CD14-positive monocyte (primary cell): Measurements from ENCODE around the gene ZNRF1. TPM values are rescaled to one million over a fixed set of nuclear protein-coding genes. Genes with fewer than 3 reads are reported as not detected.

ENCODE experiments used
- DNase-seq, 3 donors: peaks; one replicate each; pipeline ENCODE4 v3.0.0-alpha.2; 2011 to 2022
- H2AFZ ChIP-seq: 2 replicates; pipeline ENCODE4 v1.6.0; 2012; ENCODE audit warnings: mild to moderate bottlenecking, low read depth, low read length, inconsistent platforms; ENCODE audit not compliant: insufficient read depth, poor library complexity, severe bottlenecking
- H3K27ac ChIP-seq, 2 donors: 1 replicate in 1 of 2; 2 replicates in 1 of 2; pipeline ENCODE4 v1.5.1; 2012 to 2013; ENCODE audit warnings: low read length in 2 of 2, control low read depth in 1 of 2, inconsistent platforms in 1 of 2, low read depth in 1 of 2, mild to moderate bottlenecking in 1 of 2
- H3K27me3 ChIP-seq, 2 donors: one replicate each; pipeline versions ENCODE4 v1.6.0 to v1.6.1; 2011 to 2013; ENCODE audit warnings: low read length in 2 of 2; ENCODE audit not compliant: control insufficient read depth in 2 of 2, insufficient read depth in 2 of 2
- H3K36me3 ChIP-seq, 2 donors: replicated peaks in 1 of 2; 1 replicate in 1 of 2; 2 replicates in 1 of 2; pipeline versions ENCODE4 v1.5.1 to v1.6.1; 2012 to 2013; ENCODE audit warnings: low read length in 2 of 2, control low read depth in 1 of 2, inconsistent platforms in 1 of 2, mild to moderate bottlenecking in 1 of 2; ENCODE audit not compliant: insufficient read depth in 2 of 2, control insufficient read depth in 1 of 2
- H3K4me1 ChIP-seq, 2 donors: 1 replicate in 1 of 2; 2 replicates in 1 of 2; pipeline versions ENCODE4 v1.5.1 to v1.6.1; 2012 to 2013; ENCODE audit warnings: low read length in 2 of 2, control low read depth in 1 of 2, inconsistent platforms in 1 of 2, mild to moderate bottlenecking in 1 of 2, moderate library complexity in 1 of 2; ENCODE audit not compliant: insufficient read depth in 2 of 2, control insufficient read depth in 1 of 2
- H3K4me2 ChIP-seq: replicated peaks from 2 replicates; pipeline ENCODE3; 2012; ENCODE audit warnings: low read length, moderate library complexity, mild to moderate bottlenecking; ENCODE audit not compliant: poor library complexity, severe bottlenecking; ENCODE audit errors: extremely low read depth
- H3K4me3 ChIP-seq, 3 experiments: fragments of 200-600 bp in 1 of 3; sonication (generic) in 1 of 3; replicated peaks in 1 of 3; 1 replicate in 2 of 3; 2 replicates in 1 of 3; pipeline ENCODE4 v1.5.1; 2011 to 2013; ENCODE audit warnings: low read length in 3 of 3, mild to moderate bottlenecking in 3 of 3, control low read depth in 2 of 3, low read depth in 2 of 3, inconsistent platforms in 1 of 3, moderate library complexity in 1 of 3
- H3K79me2 ChIP-seq: 2 replicates; pipeline ENCODE4 v1.6.0; 2012; ENCODE audit warnings: mild to moderate bottlenecking, control low read depth, inconsistent platforms, low read length, moderate library complexity; ENCODE audit not compliant: insufficient read depth
- H3K9ac ChIP-seq: 2 replicates; pipeline ENCODE4 v1.6.0; 2017; ENCODE audit warnings: low read length, mild to moderate bottlenecking; ENCODE audit not compliant: insufficient read depth, poor library complexity, severe bottlenecking
- H3K9me3 ChIP-seq, 2 donors: replicated peaks in 1 of 2; 1 replicate in 1 of 2; 2 replicates in 1 of 2; pipeline versions ENCODE4 v1.5.1 to v1.6.1; 2012 to 2013; ENCODE audit warnings: low read length in 2 of 2, control low read depth in 1 of 2; ENCODE audit not compliant: control insufficient read depth in 1 of 2, insufficient read depth in 1 of 2
- H4K20me1 ChIP-seq: 2 replicates; pipeline ENCODE4 v1.6.0; 2012; ENCODE audit warnings: mild to moderate bottlenecking, low read length, control low read depth, moderate library complexity; ENCODE audit not compliant: insufficient read depth
- H3K27ac Mint-ChIP-seq, 7 donors: one replicate each; pipeline ENCODE4 v1.8.0; 2020; ENCODE audit warnings: mild to moderate bottlenecking in 7 of 7, mixed read lengths in 7 of 7, moderate library complexity in 6 of 7, inconsistent platforms in 2 of 7
- H3K27me3 Mint-ChIP-seq, 3 donors: one replicate each; pipeline ENCODE4 v1.8.0; 2021 to 2022; ENCODE audit warnings: low read depth in 3 of 3, mild to moderate bottlenecking in 3 of 3, mixed read lengths in 3 of 3, moderate library complexity in 3 of 3, inconsistent platforms in 1 of 3
- H3K36me3 Mint-ChIP-seq, 2 donors: one replicate each; pipeline ENCODE4 v1.8.0; 2020; ENCODE audit warnings: mixed read lengths in 2 of 2, inconsistent platforms in 1 of 2, mild to moderate bottlenecking in 1 of 2
- H3K4me1 Mint-ChIP-seq: one replicate; pipeline ENCODE4 v1.8.0; 2020; ENCODE audit warnings: mild to moderate bottlenecking, mixed read lengths
- H3K4me3 Mint-ChIP-seq, 2 donors: one replicate each; pipeline ENCODE4 v1.8.0; 2020; ENCODE audit warnings: mild to moderate bottlenecking in 2 of 2, mixed read lengths in 2 of 2, moderate library complexity in 1 of 2
- H3K9me3 Mint-ChIP-seq, 7 donors: one replicate each; pipeline ENCODE4 v1.8.0; 2020 to 2022; ENCODE audit warnings: mixed read lengths in 7 of 7, mild to moderate bottlenecking in 6 of 7, moderate library complexity in 6 of 7, inconsistent platforms in 2 of 7
- WGBS: methylation state at CpG from one replicate; pipeline ENCODE4 v1.1.5; 2013; ENCODE audit warnings: missing lambda C conversion rate; ENCODE audit not compliant: insufficient coverage; 5-methylcytosine and 5-hydroxymethylcytosine counted together
- intact Hi-C, 2 donors: fragments of 100-400 bp; cut with micrococcal nuclease; formaldehyde crosslinking; loops; one replicate each; pipeline versions ENCODE4 v1.15.0 to v1.15.1; 2023
- polyA plus RNA-seq, 3 donors: library from polyadenylated mRNA; depleted of rRNA in 1 of 3; unstranded in 2 of 3; stranded (reverse) in 1 of 3; fragments of 300-500 nt in 2 of 3; fragments of >200 nt in 1 of 3; fragmentation: Illumina TruSeq in 2 of 3; gene quantifications; 1 replicate in 2 of 3; 2 replicates in 1 of 3; pipeline ENCODE4 v1.2.3, GENCODE V29; 2012 to 2021
- TF ChIP-seq, protein P1 (sequence below): fragments of 200-600 bp; IDR thresholded peaks from one replicate; pipeline ENCODE4 v1.8.0; 2022; ENCODE audit warnings: antibody characterized with exemption, mild to moderate bottlenecking

Gene ZNRF1
- polyA plus RNA-seq, 3 donors: 1.9 to 5.3 (median 4.3) TPM

DNA sequence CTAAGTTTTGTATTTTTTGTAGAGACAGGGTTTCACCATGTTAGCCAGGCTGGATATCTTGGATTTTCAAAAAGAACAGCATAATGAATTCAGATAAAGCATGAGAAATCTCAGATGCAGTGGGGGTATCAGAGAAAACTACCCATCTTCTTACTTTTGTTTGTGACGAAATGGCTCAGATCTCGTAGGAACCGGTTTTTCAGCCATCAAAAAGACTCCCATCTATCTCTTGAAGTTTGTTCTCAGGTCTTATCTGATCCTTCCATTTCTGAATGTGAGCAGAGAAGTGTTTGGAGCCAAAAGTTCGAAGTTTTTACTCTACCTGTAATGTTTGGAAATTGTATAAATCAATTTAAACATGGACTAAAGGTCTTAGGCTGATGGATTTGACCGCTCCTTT, 60.6 kb downstream of the ZNRF1 start:
- TF ChIP-seq, protein P1, sequence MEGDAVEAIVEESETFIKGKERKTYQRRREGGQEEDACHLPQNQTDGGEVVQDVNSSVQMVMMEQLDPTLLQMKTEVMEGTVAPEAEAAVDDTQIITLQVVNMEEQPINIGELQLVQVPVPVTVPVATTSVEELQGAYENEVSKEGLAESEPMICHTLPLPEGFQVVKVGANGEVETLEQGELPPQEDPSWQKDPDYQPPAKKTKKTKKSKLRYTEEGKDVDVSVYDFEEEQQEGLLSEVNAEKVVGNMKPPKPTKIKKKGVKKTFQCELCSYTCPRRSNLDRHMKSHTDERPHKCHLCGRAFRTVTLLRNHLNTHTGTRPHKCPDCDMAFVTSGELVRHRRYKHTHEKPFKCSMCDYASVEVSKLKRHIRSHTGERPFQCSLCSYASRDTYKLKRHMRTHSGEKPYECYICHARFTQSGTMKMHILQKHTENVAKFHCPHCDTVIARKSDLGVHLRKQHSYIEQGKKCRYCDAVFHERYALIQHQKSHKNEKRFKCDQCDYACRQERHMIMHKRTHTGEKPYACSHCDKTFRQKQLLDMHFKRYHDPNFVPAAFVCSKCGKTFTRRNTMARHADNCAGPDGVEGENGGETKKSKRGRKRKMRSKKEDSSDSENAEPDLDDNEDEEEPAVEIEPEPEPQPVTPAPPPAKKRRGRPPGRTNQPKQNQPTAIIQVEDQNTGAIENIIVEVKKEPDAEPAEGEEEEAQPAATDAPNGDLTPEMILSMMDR: no peak
- H3K79me2 ChIP-seq: peaks cover 76% of the 10 kb centered on the region
- no peaks in the 10 kb centered on the region for H3K9me3 ChIP-seq
- no peaks in the 10 kb centered on the region for H3K27me3 ChIP-seq
- Mint-ChIP-seq H3K27ac (peak overlapping the region in 1 of 7 donors; percentile 13), H3K4me1 (peaks cover 50% of the 10 kb centered on the region), H3K36me3 (peaks cover 0 to 3% of the 10 kb centered on the region in 2 donors), H3K4me3 (no peak overlapping the region), H3K27me3 (peaks cover 0 to 3% (median 0%) of the 10 kb centered on the region in 3 donors), H3K9me3 (peaks cover 0 to 2% (median 0%) of the 10 kb centered on the region in 7 donors)
- H2AFZ ChIP-seq: no peak overlapping the region
- no peak overlapping the region for H3K4me2 ChIP-seq
- no peak overlapping the region for H3K4me3 ChIP-seq
- H3K9ac ChIP-seq: no peak overlapping the region
- no peak overlapping the region for H3K27ac ChIP-seq
- intact Hi-C loops: no loop called here
- peaks cover 0 to 5% of the 10 kb centered on the region in 2 donors for H3K36me3 ChIP-seq
- no peaks in the 10 kb centered on the region for H4K20me1 ChIP-seq
- peaks cover 42 to 47% of the 10 kb centered on the region in 2 donors for H3K4me1 ChIP-seq
- no CpG with 5 or more reads among the region's 5 CpGs for WGBS
- no peak for DNase-seq

DNA sequence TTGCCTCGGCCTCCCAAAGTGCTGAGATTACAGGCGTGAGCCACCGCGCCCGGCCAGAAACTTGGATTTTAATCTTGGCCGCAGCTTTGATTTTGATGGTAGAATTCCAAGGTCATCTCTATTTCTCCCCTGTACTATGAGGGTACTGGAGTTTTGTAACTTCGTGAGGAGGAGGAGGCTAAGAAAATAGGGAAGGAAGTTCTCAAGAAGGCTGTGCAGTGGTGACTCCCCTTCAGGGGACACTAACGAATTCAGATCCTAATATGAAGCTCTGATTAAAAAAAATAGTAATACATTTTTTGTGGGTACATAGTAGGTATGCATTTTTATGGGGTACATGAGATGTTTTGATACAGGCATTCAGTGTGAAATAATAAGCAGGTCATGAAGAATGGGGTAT, 61.9 kb downstream of the ZNRF1 start:
- Histone ChIP-seq H3K79me2 (peaks cover 72% of the 10 kb centered on the region), H3K4me1 (peaks cover 55 to 58% of the 10 kb centered on the region in 2 donors), H3K36me3 (peaks cover 0 to 3% of the 10 kb centered on the region in 2 donors), H3K27ac (peak overlapping the region in 1 of 2 donors; percentile 34), H3K9me3 (no peaks in the 10 kb centered on the region), H3K27me3 (no peaks in the 10 kb centered on the region), H2AFZ (no peak overlapping the region), H3K4me3 (peak overlapping the region in 1 of 3 experiments; percentile 16), H4K20me1 (peaks cover 3% of the 10 kb centered on the region), H3K4me2 (peak overlapping the region; percentile 24), H3K9ac (no peak overlapping the region)
- no CpG with 5 or more reads among the region's 8 CpGs for WGBS
- Mint-ChIP-seq H3K4me3 (peak overlapping the region in 1 of 2 donors; percentile 46), H3K9me3 (peaks cover 0 to 2% (median 0%) of the 10 kb centered on the region in 7 donors), H3K27me3 (peaks cover 0 to 3% (median 0%) of the 10 kb centered on the region in 3 donors), H3K36me3 (peaks cover 0 to 3% of the 10 kb centered on the region in 2 donors), H3K4me1 (peaks cover 60% of the 10 kb centered on the region), H3K27ac (peak overlapping the region in 2 of 7 donors; percentile 38 to 46)
- intact Hi-C loops: loop anchor here in 1 of 2 donors (5.0 to 10.0 kb wide), 3 partner anchors 33 to 56 kb away; no protein-coding TSS in a partner anchor
- peak in 2 of 3 donors; percentile 33 to 40 for DNase-seq
- TF ChIP-seq, protein P1: no peak
